Tibial nerve (tissue), 4 donors: ENCODE measurements around the gene OXLD1.

Experiments
- CTCF ChIP-seq, 5 experiments: fragments of 200-600 bp in 3 of 5; fragments of 450-650 bp in 2 of 5; sonication (generic) in 3 of 5; IDR thresholded peaks; one replicate each; pipeline ENCODE4 v1.5.1; 2016 to 2019; ENCODE audit warnings: antibody characterized with exemption in 5 of 5, mild to moderate bottlenecking in 3 of 5, moderate library complexity in 2 of 5
- EP300 ChIP-seq, 2 donors: sonication (generic); formaldehyde crosslinking; IDR thresholded peaks; one replicate each; pipeline ENCODE4 v1.6.1; 2017; ENCODE audit warnings: antibody characterized with exemption in 2 of 2, mild to moderate bottlenecking in 1 of 2
- POLR2A ChIP-seq, 2 donors: fragments of 450-650 bp; IDR thresholded peaks; one replicate each; pipeline ENCODE4 v1.6.1; 2017; ENCODE audit warnings: antibody characterized with exemption in 2 of 2, mild to moderate bottlenecking in 2 of 2, moderate library complexity in 2 of 2

GRCh38 chr17:81705518-81706231 is 39.3 kb upstream of the OXLD1 start:
- TF ChIP-seq POLR2A (IDR thresholded peaks at IDR 0.05): no peak
- no peak for TF ChIP-seq CTCF (IDR thresholded peaks at IDR 0.05)
- TF ChIP-seq EP300 (IDR thresholded peaks at IDR 0.05): no peak
